SIG-M5 (cell line): ENCODE results near the gene TYK2.
"Not testable (repeated sequence)": the region's sequence is repeated elsewhere in the genome, so short reads cannot be mapped to it uniquely, and the experiment has no call there.

Source experiments
- DNase-seq: peaks from one replicate; lab custom pipeline; 2025; lab: John Stamatoyannopoulos, UW

TYK2 gene

DNA sequence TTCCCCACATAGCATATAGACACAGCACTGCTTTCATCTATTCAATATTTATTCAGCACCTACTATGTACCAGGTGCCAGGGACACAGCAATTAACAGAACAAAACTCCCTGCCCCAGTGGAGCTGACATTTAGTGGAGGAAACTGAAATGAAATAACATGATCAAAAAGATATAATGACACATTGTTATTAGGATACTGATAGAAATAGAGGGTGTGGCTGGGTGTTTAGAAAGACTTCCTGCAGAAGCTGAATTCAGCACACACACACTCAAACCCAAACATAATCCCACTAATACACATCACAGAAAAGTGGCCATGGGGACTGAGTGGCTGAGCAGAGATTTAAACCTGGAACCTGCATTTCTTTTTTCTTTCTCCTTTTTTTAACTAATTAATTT is 26.7 kb upstream of the TYK2 start:
- DNase-seq: no peak

DNA sequence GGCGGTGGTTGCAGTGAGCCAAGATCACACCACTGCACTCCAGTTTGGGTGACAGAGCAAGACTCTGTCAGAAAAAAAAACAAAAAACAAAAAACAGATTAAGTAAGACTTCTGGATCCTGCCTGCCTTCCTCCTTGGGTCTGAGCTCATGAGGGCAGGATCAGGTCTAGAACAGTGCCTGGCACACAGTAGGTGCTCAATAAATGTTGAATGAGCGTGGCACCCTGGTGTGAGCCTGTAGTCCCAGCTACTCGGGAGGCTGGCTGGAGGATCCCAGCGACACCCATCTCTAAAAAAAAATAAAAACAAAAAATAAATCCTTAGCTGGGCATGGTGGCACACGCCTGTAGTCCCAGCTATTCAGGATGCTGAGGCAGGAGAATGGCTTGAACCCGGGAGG is 25.8 kb upstream of the TYK2 start:
- no peak for DNase-seq

- no peak for DNase-seq
These were observed 24.8 kb upstream of the TYK2 start for GRCh38 chr19:10404888-10405820.

DNA sequence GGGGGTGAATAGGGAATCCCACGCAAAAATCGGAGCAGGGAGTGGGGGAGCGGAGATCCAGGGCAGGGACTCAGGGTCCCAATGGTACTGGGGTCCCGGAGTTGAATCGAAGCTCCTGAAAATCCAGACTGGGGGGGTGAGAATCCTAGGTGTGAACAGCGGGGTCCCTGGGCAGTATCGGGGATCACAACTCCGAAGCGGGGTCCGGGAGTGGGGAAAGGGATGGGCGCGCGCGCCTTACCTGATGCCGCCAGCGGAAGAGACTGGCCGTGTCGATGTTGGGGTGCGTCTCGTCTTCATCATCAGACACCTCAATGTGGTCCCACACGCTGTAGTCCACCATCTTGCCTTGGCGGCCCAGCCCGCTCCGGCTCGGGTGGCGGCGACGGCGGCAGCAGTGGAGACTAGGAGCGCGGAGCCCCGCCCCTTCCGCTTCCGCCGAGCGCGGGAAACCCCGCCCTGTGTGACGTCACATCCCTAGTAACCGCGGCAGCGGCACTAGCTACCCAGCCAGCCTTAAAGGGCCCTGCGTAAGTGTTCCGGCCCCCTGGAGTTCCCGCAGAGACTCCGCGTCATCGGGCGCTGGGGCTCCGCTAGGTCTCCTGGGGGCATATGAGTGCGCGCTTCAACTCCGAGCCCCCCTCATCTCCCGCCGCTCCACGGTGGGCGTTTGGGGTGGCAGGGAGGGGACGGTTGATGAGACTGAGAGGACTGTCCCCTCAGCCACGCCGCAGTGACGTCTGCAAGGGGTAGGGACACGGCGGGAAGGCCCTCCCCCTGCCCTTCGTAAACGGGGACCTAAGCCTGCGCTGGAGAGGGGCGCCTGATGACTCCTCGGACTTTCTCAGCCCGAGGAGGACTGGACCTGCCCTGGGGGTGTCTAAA is 23.0 kb upstream of the TYK2 start, which contains the start of gene CDC37:
TSS of gene CDC37 (minus strand) at position 406 of the 885 bp plus-strand sequence. CDS start at position 343, 63 bp downstream.
- DNase-seq: peak; percentile 67

DNA sequence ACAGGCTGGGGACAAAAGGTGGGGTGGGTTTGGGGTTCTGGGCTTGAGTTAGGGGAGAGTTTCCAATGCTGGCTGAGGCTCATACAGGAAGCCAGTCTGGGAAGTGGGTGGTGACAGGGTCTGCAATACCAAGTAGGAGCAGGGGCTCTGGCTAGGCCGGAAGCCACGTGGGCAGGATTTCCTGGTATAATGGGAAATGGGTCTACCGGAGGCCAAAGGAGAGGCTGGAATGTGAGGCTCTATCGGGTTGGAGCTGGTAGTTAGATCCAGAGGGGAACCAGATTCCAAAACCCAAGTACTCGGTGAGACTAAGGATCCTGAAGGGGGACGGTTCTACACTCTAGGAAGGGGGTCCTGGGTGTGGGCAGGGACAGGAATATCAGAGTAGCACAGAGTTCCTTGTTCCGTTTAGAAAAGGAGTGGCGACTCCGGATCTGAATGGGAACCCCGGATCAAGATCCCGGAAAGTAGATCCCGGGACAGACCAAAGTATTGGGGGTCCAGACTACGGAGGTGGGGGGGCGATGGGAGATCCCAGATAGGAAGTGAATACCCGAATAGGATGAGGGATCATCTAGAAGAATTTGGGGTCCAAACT is 22.2 kb upstream of the TYK2 start:
- no peak for DNase-seq

- DNase-seq: no peak
These were observed 19.5 kb upstream of the TYK2 start for GRCh38 chr19:10399878-10400277.

DNA sequence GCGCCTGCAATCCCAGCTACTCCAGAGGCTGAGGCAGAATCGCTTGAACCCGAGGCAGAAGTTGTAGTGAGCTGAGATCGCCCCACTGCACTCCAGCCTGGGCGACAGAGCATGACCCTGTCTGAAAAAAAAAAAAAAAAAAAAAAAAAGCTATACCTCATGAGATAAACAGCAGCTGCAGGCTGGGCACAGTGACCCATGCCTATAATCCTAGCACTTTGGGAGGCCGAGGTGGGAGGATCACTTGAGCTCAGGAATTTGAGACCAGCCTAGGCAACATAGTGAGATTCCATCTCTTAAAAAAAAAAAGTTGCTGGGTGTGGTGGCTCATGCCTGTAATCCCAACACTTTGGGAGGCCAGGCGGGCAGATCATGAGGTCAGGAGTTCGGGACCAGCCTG is 19.0 kb upstream of the TYK2 start:
- not testable (repeated sequence) for DNase-seq

GRCh38 chr19:10398819-10399218 is 18.4 kb upstream of the TYK2 start:
- DNase-seq: no peak

DNA sequence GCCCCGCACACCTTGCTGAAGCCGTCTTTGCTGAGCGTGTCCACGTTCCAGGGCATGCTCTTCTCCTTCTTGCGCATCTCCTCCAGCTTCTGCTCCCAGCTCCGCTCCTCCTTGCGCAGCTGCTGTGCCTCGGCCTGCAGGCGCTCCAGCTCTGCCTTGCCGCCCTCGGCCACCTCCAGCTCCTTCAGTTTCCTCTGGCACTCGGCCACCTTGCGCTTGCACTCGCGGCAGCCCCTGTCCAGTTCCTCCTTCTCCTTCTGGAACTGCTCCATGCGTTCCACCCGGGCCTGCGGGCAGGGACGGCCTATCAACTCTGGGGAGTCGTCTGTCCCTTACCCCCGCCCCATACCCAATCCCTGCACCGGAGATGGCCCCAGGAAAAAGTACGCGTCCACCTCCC is 15.5 kb upstream of the TYK2 start:
- no peak for DNase-seq

DNA sequence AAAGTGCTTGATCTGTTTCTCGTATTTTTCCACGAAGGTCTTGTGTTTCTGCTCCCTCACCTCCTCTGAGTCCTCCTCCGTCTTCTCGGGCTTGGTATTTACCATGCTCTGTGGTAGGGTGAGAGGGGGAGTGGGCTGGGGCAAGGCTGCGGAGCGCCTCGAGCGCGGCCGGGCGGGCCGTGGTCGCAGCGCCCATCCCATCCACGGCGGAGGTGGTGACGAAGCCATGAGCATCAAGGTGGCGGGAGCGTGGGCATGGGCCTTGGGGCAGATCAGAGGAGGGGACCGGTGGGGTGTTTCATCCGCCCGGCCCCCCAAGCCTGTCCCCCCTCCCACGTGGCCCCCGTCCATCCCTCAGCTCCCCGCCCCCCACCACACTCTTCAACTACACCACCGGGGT is 15.1 kb upstream of the TYK2 start:
- no peak for DNase-seq

DNA sequence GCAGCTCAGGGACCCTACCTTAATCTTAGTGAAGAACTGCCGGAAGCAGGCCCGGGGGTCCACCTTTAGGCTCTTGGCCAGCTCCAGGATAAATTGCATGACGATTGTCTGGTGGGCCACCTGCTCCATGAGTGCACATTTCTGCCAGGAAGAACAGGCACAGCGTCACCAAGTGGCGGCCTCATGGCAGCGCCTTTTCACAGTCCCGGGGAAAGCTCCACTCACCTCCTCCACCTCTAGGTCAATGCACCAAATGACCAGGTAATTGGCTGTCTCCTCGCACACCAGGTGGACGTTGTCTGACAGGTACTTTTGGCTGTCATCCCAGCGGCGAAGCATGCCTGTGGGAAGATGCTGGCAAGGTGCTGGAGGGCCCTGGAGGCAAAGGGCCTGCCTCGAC is 14.6 kb upstream of the TYK2 start:
- DNase-seq: no peak

DNA sequence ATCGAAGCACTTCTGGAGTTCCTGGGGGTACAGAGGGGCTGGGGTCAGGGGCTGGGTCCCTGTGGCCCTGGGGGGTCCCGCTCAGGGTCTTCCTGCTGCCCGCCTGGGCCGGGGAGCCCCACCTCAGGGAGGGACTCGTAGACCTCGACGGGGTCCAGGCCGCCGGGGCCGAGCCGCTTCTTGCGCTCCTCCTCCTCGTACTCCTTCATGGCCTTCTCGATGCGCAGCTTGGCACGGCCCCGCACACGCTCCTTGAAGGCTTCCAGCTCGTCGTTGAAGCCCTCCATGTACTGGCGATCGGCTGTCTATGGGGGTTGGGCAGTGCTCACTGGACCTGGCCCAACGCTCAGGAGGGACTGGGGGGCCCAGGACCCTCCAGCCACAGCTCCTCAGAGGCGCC is 12.8 kb upstream of the TYK2 start:
- DNase-seq: no peak

DNA sequence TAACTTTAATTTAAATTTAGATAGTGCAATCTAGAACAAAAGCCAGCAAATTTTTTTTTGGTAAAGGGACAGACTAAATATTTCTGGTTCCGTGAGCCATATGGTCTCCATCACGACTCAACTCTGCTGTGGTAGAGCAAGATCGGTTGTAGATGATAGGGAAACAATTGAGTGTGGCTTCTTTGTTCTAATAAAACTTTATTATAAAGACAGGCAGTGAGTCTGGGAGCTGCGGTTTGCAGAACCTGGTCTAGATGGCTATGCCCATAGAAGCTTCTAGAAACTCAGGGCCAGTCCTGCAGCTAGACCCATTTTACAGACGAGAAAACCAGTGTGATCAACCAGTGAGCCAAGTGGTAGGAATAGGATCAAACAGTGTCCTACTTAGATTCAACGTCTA is 11.7 kb upstream of the TYK2 start:
- no peak for DNase-seq

GRCh38 chr19:10390652-10391286 is 10.4 kb upstream of the TYK2 start:
- DNase-seq: no peak

DNA sequence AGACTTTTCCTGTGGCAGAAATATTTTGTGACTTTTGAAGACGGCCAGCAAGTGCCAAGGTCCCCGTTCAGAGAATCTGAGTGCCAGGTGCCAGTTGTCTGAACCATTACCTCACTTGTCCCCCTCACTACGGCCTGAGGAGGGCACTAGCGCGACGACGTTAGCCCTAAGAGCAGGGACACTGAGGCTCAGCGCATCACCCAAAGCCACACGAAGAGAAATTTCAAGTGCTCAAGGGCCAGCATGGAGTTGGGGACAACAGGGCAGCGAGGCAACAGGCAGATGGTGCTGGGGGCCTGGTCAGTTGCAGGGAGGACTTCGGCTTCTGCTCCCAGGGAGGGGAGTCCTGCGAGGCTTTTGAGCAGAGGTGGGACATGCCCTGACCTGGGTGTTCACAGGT is 9.5 kb upstream of the TYK2 start:
- DNase-seq: no peak

- no peak for DNase-seq
These were observed 8.6 kb upstream of the TYK2 start for GRCh38 chr19:10388957-10389356.

GRCh38 chr19:10384580-10384979 is 4.2 kb upstream of the TYK2 start:
- no peak for DNase-seq

DNA sequence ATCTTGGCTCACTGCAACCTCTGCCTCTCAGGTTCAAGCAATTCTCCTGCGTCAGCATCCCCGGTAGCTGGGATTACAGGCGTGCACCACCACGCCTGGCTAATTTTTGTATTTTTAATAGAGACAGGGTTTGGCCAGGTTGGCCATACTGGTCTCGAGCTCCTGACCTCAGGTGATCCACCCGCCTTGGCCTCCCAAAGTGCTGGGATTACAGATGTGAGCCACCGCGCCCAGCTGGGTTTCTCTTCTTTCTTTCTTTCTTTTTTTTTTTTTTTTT is 2.8 kb upstream of the TYK2 start:
- not testable (repeated sequence) for DNase-seq

- no peak for DNase-seq
These were observed 476 bp downstream of the TYK2 start for GRCh38 chr19:10379880-10380312.

DNA sequence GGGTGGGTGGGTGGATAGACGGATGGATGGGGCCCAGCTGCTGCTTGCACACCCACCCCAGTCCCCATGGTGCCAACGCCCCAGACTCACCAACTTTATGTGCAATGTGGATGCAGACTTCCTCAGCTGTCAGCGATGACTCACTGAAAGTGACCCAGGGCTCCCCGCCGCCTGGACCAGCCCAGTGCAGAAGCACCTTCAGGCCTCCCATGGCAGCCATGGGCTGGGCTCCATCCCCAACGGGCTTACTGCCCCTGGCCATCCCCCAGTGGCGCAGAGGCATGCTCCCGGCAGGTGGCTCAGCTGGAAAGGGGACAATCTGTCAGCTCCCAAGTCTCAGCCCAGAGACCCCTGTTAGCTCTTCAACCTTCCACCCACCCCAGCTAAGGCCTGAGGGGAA is 2.2 kb downstream of the TYK2 start:
- DNase-seq: no peak

- DNase-seq: not testable (repeated sequence)
These were observed 3.2 kb downstream of the TYK2 start for GRCh38 chr19:10377140-10377640.

GRCh38 chr19:10374931-10375330 is 5.4 kb downstream of the TYK2 start:
- DNase-seq: no peak
